GM10248 (cell line): ENCODE results near the gene FNIP1.
A peak's percentile ranks its signal among the peaks of the same experiment; 100 is the strongest.

ENCODE experiments used
- CTCF ChIA-PET: fragments of 300-600 bp; sonication (Branson Sonifier 250); formaldehyde crosslinking; extraction: SDS; loops from one replicate; lab custom pipeline; 2021; ENCODE audit warnings: antibody characterized with exemption; lab: Yijun Ruan, JAX
- POLR2A ChIA-PET: fragments of 350-650 bp; sonication (Branson Sonifier 250); formaldehyde crosslinking; extraction: SDS; loops from one replicate; lab custom pipeline; 2020; ENCODE audit warnings: antibody characterized with exemption; lab: Yijun Ruan, JAX
- DNase-seq: peaks from one replicate; pipeline ENCODE4 v3.0.0; 2012; ENCODE audit errors: extremely low spot score
- TF ChIP-seq, protein P1 (sequence below): IDR thresholded peaks from 2 replicates; pipeline ENCODE4 v1.5.1; 2012; ENCODE audit warnings: mild to moderate bottlenecking, low read depth; ENCODE audit errors: extremely low read depth, missing control alignments, control extremely low read depth

FNIP1 gene

DNA sequence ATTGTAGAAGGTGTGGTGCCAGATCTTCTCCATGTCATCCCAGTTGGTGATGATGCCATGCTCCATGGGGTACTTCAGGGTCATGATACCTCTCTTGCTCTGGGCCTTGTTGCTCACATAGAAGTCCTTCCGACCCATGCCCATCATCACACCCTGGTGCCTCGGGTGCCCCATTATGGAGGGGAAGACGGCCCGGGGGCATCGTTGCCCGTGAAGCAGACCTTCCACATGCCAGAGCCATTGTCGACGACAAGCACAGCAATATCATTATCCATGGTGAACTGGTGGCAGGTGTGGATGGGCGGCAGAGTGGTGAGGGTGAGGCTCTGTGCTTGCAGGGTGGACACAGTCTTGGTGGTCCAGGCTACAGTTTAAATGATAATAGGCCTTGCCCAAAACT is 137.0 kb downstream of the FNIP1 start:
- ChIA-PET POLR2A (no interaction called here), CTCF (interaction anchor here (2.0 kb wide), 1 partner anchor 8 kb away, joined by 4 read pairs; no protein-coding TSS in a partner anchor)
- TF ChIP-seq, protein P1, sequence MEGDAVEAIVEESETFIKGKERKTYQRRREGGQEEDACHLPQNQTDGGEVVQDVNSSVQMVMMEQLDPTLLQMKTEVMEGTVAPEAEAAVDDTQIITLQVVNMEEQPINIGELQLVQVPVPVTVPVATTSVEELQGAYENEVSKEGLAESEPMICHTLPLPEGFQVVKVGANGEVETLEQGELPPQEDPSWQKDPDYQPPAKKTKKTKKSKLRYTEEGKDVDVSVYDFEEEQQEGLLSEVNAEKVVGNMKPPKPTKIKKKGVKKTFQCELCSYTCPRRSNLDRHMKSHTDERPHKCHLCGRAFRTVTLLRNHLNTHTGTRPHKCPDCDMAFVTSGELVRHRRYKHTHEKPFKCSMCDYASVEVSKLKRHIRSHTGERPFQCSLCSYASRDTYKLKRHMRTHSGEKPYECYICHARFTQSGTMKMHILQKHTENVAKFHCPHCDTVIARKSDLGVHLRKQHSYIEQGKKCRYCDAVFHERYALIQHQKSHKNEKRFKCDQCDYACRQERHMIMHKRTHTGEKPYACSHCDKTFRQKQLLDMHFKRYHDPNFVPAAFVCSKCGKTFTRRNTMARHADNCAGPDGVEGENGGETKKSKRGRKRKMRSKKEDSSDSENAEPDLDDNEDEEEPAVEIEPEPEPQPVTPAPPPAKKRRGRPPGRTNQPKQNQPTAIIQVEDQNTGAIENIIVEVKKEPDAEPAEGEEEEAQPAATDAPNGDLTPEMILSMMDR: no peak
- DNase-seq: no peak

DNA sequence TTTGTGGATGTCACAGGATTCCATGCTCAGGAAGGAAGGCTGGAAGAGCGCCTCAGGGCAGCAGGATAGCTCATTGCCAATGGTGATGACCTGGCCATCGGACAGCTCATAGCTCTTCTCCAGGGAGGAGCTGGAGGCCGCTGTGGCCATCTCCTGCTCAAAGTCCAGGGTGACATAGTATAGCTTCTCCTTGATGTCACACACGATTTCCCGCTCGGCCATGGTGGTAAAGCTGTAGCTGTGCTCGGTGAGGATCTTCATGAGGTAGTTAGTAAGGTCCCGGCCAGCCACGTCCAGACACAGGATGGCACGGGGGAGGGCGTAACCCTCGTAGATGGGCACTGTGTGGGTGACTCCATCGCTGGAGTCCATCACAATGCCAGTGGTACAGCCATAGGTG is 137.5 kb downstream of the FNIP1 start:
- ChIA-PET CTCF (interaction anchor here (1.1 kb wide), 1 partner anchor 12 kb away, joined by 4 read pairs; no protein-coding TSS in a partner anchor), POLR2A (no interaction called here)
- TF ChIP-seq, protein P1: no peak
- DNase-seq: no peak

GRCh38 chr5:131654776-131655175 is 142.0 kb downstream of the FNIP1 start:
- CTCF ChIA-PET: no interaction called here
- POLR2A ChIA-PET: no interaction called here
- TF ChIP-seq, protein P1: no peak
- DNase-seq: no peak

- no peak for DNase-seq
- TF ChIP-seq, protein P1: no peak
- ChIA-PET POLR2A (no interaction called here), CTCF (no interaction called here)
Observed at GRCh38 chr5:131654309-131654708, 142.5 kb downstream of the FNIP1 start.

DNA sequence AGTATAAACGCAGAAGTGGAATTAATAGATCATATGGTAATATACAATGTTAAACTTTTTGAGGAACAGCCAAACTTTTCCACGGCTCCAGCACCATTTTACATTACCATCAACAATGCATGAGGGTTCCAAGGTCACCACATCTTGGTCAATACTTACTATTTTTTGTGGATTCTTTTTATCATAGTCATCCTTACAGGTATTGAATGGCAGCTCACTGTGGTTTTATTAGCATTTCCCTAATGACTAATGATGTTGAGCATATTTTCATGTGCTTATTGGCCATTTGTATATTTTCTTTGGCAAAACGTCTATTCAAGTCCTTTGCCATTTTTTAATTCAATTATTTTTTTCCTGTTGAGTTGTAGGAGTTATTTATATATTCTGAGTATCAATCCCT is 147.7 kb downstream of the FNIP1 start:
- POLR2A ChIA-PET: no interaction called here
- TF ChIP-seq, protein P1: no peak
- CTCF ChIA-PET: no interaction called here

GRCh38 chr5:131647048-131647769 is 149.6 kb downstream of the FNIP1 start:
- DNase-seq: peak; percentile 26

More for the DNA sequence above, 147.7 kb downstream of the FNIP1 start:
- no peak for DNase-seq

More at GRCh38 chr5:131647048-131647769, 149.6 kb downstream of the FNIP1 start:
- TF ChIP-seq, protein P1: peak; percentile 24
- POLR2A ChIA-PET: interaction anchor here (0.5 to 1.1 kb wide), 2 partner anchors 12 to 360 kb away, joined by 3 read pairs; no protein-coding TSS in a partner anchor
- CTCF ChIA-PET: interaction anchor here (0.9 to 2.5 kb wide), 10 partner anchors 9 to 361 kb away, joined by 3 to 11 read pairs (median 4); no protein-coding TSS in a partner anchor
